Subcutaneous abdominal adipose tissue (tissue), 5 donors: Measurements from ENCODE around the gene KDSR.

Experiments used
- H3K27ac ChIP-seq: one replicate; pipeline ENCODE4 v1.7.0; 2013; ENCODE audit warnings: low read depth, mild to moderate bottlenecking, inconsistent platforms, low read length, moderate library complexity
- H3K27me3 ChIP-seq, 5 donors: one replicate each; pipeline ENCODE4 v1.7.0; 2013; ENCODE audit warnings: low read length in 5 of 5, inconsistent platforms in 1 of 5; ENCODE audit not compliant: control insufficient read depth in 5 of 5, insufficient read depth in 4 of 5
- H3K36me3 ChIP-seq, 5 donors: one replicate each; pipeline ENCODE4 v1.7.0; 2013; ENCODE audit warnings: low read length in 5 of 5; ENCODE audit not compliant: control insufficient read depth in 5 of 5, insufficient read depth in 5 of 5
- H3K4me1 ChIP-seq, 5 donors: one replicate each; pipeline ENCODE4 v1.7.0; 2013; ENCODE audit warnings: low read length in 5 of 5, mild to moderate bottlenecking in 3 of 5, moderate library complexity in 1 of 5; ENCODE audit not compliant: control insufficient read depth in 5 of 5, insufficient read depth in 5 of 5
- H3K4me3 ChIP-seq, 5 donors: one replicate each; pipeline ENCODE4 v1.7.0; 2013; ENCODE audit warnings: low read length in 5 of 5, low read depth in 1 of 5
- H3K9ac ChIP-seq, 5 donors: one replicate each; pipeline ENCODE4 v1.7.0; 2013; ENCODE audit warnings: low read length in 5 of 5, mild to moderate bottlenecking in 4 of 5, moderate library complexity in 3 of 5
- H3K9me3 ChIP-seq, 5 donors: one replicate each; pipeline ENCODE4 v1.7.0; 2013; ENCODE audit warnings: low read length in 5 of 5; ENCODE audit not compliant: control insufficient read depth in 5 of 5
- donor health status: healthy.
- donor health status: healthy.
- donor health status: healthy.
- donor health status: healthy.
- donor health status: healthy.

Gene KDSR

GRCh38 chr18:63367053-63367953 is at the start of gene KDSR:
Gene KDSR (minus strand): TSS chr18:63367206. CDS start chr18:63367118, 88 bp downstream.
- peak within 1 kb of the TSS; percentile 71 to 90 (median 89) for H3K9ac ChIP-seq
- peaks cover 4 to 5% (median 4%) of the 10 kb centered on the region in 5 donors for H3K36me3 ChIP-seq
- H3K4me3 ChIP-seq = peak within 1 kb of the TSS; percentile 83 to 98 (median 94)
- H3K27me3 ChIP-seq = no peaks in the 10 kb centered on the region
- H3K4me1 ChIP-seq = peaks cover 2 to 25% (median 21%) of the 10 kb centered on the region in 5 donors
- no peaks in the 10 kb centered on the region for H3K9me3 ChIP-seq
- peak within 1 kb of the TSS; percentile 93 for H3K27ac ChIP-seq

DNA sequence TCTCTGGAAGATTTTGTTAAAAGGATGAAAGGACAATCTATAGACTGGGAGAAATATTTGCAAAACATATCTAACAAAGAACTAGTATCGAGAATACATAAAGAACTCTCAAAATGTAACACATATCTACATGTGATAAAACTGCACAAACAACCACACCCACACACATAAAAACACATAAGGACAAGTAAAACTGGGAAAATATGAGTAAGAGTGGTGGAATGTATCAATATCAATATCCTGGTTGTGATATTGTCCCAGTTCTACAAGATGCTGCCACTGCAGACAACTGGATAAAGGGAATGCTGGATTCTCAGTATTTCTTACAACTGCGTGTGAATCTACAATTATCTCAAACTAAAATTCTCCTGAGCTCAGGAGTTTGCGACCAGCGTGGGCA is 45.9 kb upstream of the KDSR start:
- Histone ChIP-seq H3K9ac (no peak overlapping the region), H3K27ac (no peak overlapping the region), H3K9me3 (no peaks in the 10 kb centered on the region), H3K4me1 (peaks cover 0 to 2% (median 0%) of the 10 kb centered on the region in 5 donors), H3K4me3 (no peak overlapping the region), H3K36me3 (peaks cover 32 to 69% (median 56%) of the 10 kb centered on the region in 5 donors), H3K27me3 (no peaks in the 10 kb centered on the region)

DNA sequence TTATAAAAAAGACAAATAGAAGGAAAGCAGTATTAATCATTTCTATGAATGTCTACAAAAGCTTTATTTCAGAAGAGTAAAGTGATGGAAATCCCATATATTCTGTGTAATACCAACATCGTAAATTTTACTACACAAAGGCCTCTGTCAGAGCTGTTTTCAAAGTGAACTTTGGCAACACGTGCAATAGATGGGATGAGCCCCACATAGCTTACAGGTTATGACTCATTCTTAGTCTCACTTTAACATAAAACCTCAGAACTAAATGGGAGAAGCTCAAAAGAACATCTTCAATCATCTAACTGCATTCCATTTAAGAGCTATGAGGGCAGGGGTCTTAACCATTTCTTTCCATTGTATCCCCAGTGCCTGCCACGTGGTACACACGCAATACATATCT is 43.8 kb upstream of the KDSR start:
- Histone ChIP-seq H3K4me3 (no peak overlapping the region), H3K27ac (no peak overlapping the region), H3K4me1 (peaks cover 0 to 6% (median 0%) of the 10 kb centered on the region in 5 donors), H3K27me3 (no peaks in the 10 kb centered on the region), H3K9me3 (no peaks in the 10 kb centered on the region), H3K36me3 (peaks cover 43 to 68% (median 51%) of the 10 kb centered on the region in 5 donors), H3K9ac (no peak overlapping the region)

DNA sequence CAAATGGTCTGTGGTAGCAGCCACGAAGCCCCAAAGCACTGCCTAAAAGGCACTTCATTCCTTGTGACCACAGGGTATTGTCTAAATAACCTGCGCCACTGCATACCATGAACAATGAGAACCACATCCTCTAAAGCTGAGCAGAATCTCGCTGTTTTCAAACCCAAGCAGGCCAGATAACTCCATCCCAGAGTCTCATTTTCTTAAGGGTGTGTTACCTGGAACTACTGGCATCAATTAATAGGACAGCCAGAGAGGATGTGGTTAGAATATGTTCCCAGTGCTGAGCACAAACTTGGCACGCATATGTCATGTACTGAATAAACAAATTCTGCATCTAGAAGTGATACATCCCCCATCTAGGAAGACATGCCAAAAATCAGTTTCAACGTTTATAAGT is 42.3 kb upstream of the KDSR start:
- H3K27me3 ChIP-seq = no peaks in the 10 kb centered on the region
- H3K36me3 ChIP-seq = peaks cover 32 to 57% (median 42%) of the 10 kb centered on the region in 5 donors
- H3K4me1 ChIP-seq = peaks cover 0 to 7% (median 0%) of the 10 kb centered on the region in 5 donors
- no peak overlapping the region for H3K9ac ChIP-seq
- no peaks in the 10 kb centered on the region for H3K9me3 ChIP-seq
- no peak overlapping the region for H3K27ac ChIP-seq
- no peak overlapping the region for H3K4me3 ChIP-seq

GRCh38 chr18:63407734-63408133 is 40.7 kb upstream of the KDSR start:
- Histone ChIP-seq H3K27me3 (no peaks in the 10 kb centered on the region), H3K9me3 (no peaks in the 10 kb centered on the region), H3K9ac (peak overlapping the region in 1 of 5 donors; percentile 13), H3K4me3 (no peak overlapping the region), H3K27ac (no peak overlapping the region), H3K4me1 (peaks cover 0 to 7% (median 0%) of the 10 kb centered on the region in 5 donors), H3K36me3 (peaks cover 47 to 69% (median 55%) of the 10 kb centered on the region in 5 donors)

- no peaks in the 10 kb centered on the region for H3K9me3 ChIP-seq
- H3K4me3 ChIP-seq = no peak overlapping the region
- H3K27ac ChIP-seq = no peak overlapping the region
- no peak overlapping the region for H3K9ac ChIP-seq
- peaks cover 57 to 81% (median 64%) of the 10 kb centered on the region in 5 donors for H3K36me3 ChIP-seq
- peaks cover 0 to 7% (median 0%) of the 10 kb centered on the region in 5 donors for H3K4me1 ChIP-seq
- no peaks in the 10 kb centered on the region for H3K27me3 ChIP-seq
Measured at GRCh38 chr18:63405986-63406385, 39.0 kb upstream of the KDSR start.

DNA sequence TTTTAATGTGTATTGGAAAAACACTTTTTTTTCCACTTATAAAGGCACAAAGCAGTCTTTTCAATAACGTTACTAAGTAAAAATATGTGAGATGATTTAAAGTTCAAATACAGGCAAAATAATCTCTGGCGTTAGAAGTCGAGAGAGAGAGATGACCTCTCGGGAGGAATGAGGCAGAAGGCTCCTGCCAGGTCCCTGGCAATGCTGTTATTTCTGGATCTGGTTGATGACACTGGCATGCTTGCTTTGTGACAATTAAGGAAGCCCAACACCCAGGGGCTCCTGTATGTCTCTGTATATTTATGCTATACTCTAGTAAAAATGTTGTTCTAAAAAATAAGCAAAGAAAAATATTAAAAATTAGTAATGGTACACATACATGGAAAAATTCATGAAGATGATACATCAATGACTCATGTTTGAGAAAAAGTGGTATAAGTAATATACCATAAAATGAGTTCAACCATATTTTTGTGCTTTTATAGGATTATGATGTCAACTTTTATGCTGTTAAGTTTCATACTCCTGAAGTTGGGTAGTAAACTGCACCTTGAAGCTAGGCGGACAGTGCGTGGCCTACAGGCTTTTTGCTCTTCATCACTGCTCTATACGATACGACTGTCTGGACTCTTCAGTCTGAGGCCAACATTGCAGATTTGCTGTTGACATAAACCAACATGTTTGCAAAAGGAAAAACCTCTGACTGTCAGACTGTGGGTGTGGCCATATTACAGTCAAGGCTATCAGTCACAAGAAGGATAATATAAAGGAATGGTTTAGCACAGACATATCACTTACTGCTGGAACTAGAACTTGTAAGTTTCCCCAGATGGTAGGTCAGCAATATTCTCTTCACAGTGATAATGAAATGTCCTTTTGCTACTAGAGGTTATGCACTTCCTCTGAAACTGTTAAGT is 35.5 kb upstream of the KDSR start:
- peaks cover 53 to 80% (median 57%) of the 10 kb centered on the region in 5 donors for H3K36me3 ChIP-seq
- no peak overlapping the region for H3K27ac ChIP-seq

DNA sequence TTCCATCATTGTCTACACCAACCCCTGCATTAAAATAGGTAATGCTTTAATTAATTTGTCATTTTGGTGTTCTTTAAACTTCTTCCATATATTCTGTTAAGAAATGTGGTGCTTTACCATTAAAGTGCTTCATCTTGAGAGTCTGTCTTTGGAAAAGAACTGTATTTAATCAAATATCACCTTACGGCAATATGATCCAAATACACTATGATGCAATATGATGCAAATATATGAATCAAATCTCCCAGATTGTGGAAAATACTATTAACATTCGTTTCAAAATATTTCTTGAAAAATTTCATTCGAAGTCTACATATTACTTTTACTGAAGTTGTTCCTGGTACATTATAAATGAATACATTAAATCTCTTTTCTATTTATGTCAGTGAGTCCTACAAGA is 32.3 kb upstream of the KDSR start:
- Histone ChIP-seq H3K4me3 (no peak overlapping the region), H3K9me3 (no peaks in the 10 kb centered on the region), H3K4me1 (no peaks in the 10 kb centered on the region), H3K27ac (no peak overlapping the region), H3K27me3 (no peaks in the 10 kb centered on the region), H3K36me3 (peaks cover 56 to 97% (median 78%) of the 10 kb centered on the region in 5 donors), H3K9ac (no peak overlapping the region)

More for the DNA sequence above, 35.5 kb upstream of the KDSR start:
- Histone ChIP-seq H3K9me3 (no peaks in the 10 kb centered on the region), H3K27me3 (no peaks in the 10 kb centered on the region), H3K9ac (no peak overlapping the region), H3K4me3 (no peak overlapping the region), H3K4me1 (peaks cover 0 to 7% (median 0%) of the 10 kb centered on the region in 5 donors)

GRCh38 chr18:63397349-63397748 is 30.3 kb upstream of the KDSR start:
- H3K4me1 ChIP-seq = no peaks in the 10 kb centered on the region
- H3K9ac ChIP-seq = no peak overlapping the region
- peaks cover 39 to 87% (median 66%) of the 10 kb centered on the region in 5 donors for H3K36me3 ChIP-seq
- H3K4me3 ChIP-seq = no peak overlapping the region
- H3K27me3 ChIP-seq = no peaks in the 10 kb centered on the region
- H3K27ac ChIP-seq = no peak overlapping the region
- H3K9me3 ChIP-seq = no peaks in the 10 kb centered on the region
